Measurements from ENCODE around the gene DHX15. TPM values are rescaled to one million over a fixed set of nuclear protein-coding genes. Genes with fewer than 3 reads are reported as not detected.

The DHX15 gene
- total and polyA plus RNA-seq, 9 of the 15 experiments (the other 6 are each of a cell fraction or from before 2014, with no cell fraction given) = 165 to 287 (median 208) TPM

- no TSS peak for BruUV-seq (replicated peaks)
- TF ChIP-seq ZNF436 (CRISPR knock-in tag; IDR thresholded peaks at IDR 0.05) (no peak), ZNF76 (CRISPR knock-in tag; IDR thresholded peaks at IDR 0.05; ENCODE audit: borderline replicate concordance) (no peak), ZBTB26 (CRISPR knock-in tag; IDR thresholded peaks at IDR 0.05) (no peak)
- intact Hi-C loops (cut with micrococcal nuclease) = no loop called here
- H4K20me1 ChIP-seq (replicated peaks; ENCODE audit: control insufficient read depth, insufficient read depth, low read length) = no peaks in the 10 kb centered on the region
- H3K36me3 ChIP-seq (ENCODE audit: control insufficient read depth, insufficient read depth, low read length) = no peaks in the 10 kb centered on the region
- CTCF ChIA-PET (ENCODE audit: low intra/inter-chr PET ratio) = no interaction called here
- 0% methylated on average over 2 of the region's 2 CpGs for WGBS (ENCODE audit: insufficient coverage, low coverage, missing lambda C conversion rate)
- H3K9me1 ChIP-seq (ENCODE audit: control insufficient read depth, insufficient read depth, low read length) = no peaks in the 10 kb centered on the region
- no peaks in the 10 kb centered on the region for H3K79me2 ChIP-seq (ENCODE audit: control insufficient read depth, insufficient read depth, low read length)
- no peak overlapping the region for H2AFZ ChIP-seq (ENCODE audit: low read depth, low read length)
- in situ Hi-C loops (cut with MboI) = no loop called here
- H3K27ac ChIP-seq (ENCODE audit: extremely low read depth, low read depth, low read length) = no peak overlapping the region
- no peak overlapping the region for H3K9ac ChIP-seq (ENCODE audit: insufficient read depth in 1 of 2, low read depth in 2 of 2, low read length in 2 of 2)
- no peak for FAIRE-seq
- H3K4me3 ChIP-seq = no peak overlapping the region
- no peak for ATAC-seq
- peaks cover under 1 to 9% of the 10 kb centered on the region in 2 experiments; a peak in 3 of 5 replicates for H3K27me3 ChIP-seq (ENCODE audit: control insufficient read depth in 2 of 2, insufficient read depth in 2 of 2, low read length in 2 of 2)
- H3K4me2 ChIP-seq (ENCODE audit: insufficient read depth, low read length) = no peak overlapping the region
- DNase-seq (ENCODE audit: extremely low read depth in 1 of 4, low spot score in 3 of 4) = no peak
- H3K9me3 ChIP-seq (replicated peaks; ENCODE audit: control insufficient read depth, insufficient read depth, low read depth, low read length) = no peaks in the 10 kb centered on the region
- H3K4me1 ChIP-seq (replicated peaks in 1 of 2; ENCODE audit: control insufficient read depth in 2 of 2, insufficient read depth in 2 of 2, low read length in 2 of 2) = no peaks in the 10 kb centered on the region
- POLR2A ChIA-PET = no interaction called here
These were observed 47.7 kb upstream of the DHX15 start for GRCh38 chr4:24632011-24632410.

- ChIA-PET CTCF (ENCODE audit: low intra/inter-chr PET ratio) (no interaction called here), POLR2A (no interaction called here)
- Histone ChIP-seq H3K36me3 (ENCODE audit: control insufficient read depth, insufficient read depth, low read length) (no peaks in the 10 kb centered on the region), H2AFZ (ENCODE audit: low read depth, low read length) (no peak overlapping the region), H3K4me3 (no peak overlapping the region), H3K9ac (ENCODE audit: insufficient read depth in 1 of 2, low read depth in 2 of 2, low read length in 2 of 2) (no peak overlapping the region), H4K20me1 (replicated peaks; ENCODE audit: control insufficient read depth, insufficient read depth, low read length) (no peaks in the 10 kb centered on the region), H3K9me1 (ENCODE audit: control insufficient read depth, insufficient read depth, low read length) (no peaks in the 10 kb centered on the region), H3K4me1 (replicated peaks in 1 of 2; ENCODE audit: control insufficient read depth in 2 of 2, insufficient read depth in 2 of 2, low read length in 2 of 2) (no peaks in the 10 kb centered on the region), H3K27me3 (ENCODE audit: control insufficient read depth in 2 of 2, insufficient read depth in 2 of 2, low read length in 2 of 2) (peaks cover 0 to 8% of the 10 kb centered on the region in 2 experiments; a peak in 3 of 5 replicates), H3K27ac (ENCODE audit: extremely low read depth, low read depth, low read length) (no peak overlapping the region), H3K79me2 (ENCODE audit: control insufficient read depth, insufficient read depth, low read length) (no peaks in the 10 kb centered on the region), H3K9me3 (replicated peaks; ENCODE audit: control insufficient read depth, insufficient read depth, low read depth, low read length) (no peaks in the 10 kb centered on the region), H3K4me2 (ENCODE audit: insufficient read depth, low read length) (no peak overlapping the region)
- FAIRE-seq = no peak
- no TSS peak for BruUV-seq (replicated peaks)
- in situ Hi-C loops (cut with MboI) (no loop called here), intact Hi-C loops (cut with micrococcal nuclease) (no loop called here)
- no peak for ATAC-seq
- no peak for DNase-seq (ENCODE audit: extremely low read depth in 1 of 4, low spot score in 3 of 4)
- TF ChIP-seq IRF9 (tag; IDR thresholded peaks at IDR 0.05) = no peak
- no peak for TF ChIP-seq ZNF311 (CRISPR knock-in tag; IDR thresholded peaks at IDR 0.05)
- no peak for TF ChIP-seq TAL1 (IDR thresholded peaks at IDR 0.05)
- TF ChIP-seq HCFC1 (IDR thresholded peaks at IDR 0.05; ENCODE audit: low read depth, low read length) = no peak
- no peak for TF ChIP-seq FOXM1 (IDR thresholded peaks at IDR 0.05; ENCODE audit: low read depth)
- no peak for TF ChIP-seq FOXM1 (CRISPR knock-in tag; IDR thresholded peaks at IDR 0.05; ENCODE audit: low read depth)
- no peak for TF ChIP-seq ZNF347 (CRISPR knock-in tag; IDR thresholded peaks at IDR 0.05; ENCODE audit: low read depth)
- no peak for TF ChIP-seq MEIS2 (IDR thresholded peaks at IDR 0.05; ENCODE audit: partially characterized antibody)
- WGBS (ENCODE audit: insufficient coverage, low coverage, missing lambda C conversion rate) = 2% methylated on average over 5 of the region's 5 CpGs
These were observed 46.6 kb upstream of the DHX15 start for GRCh38 chr4:24630937-24631336.

All from K562 (cell line).